Measurements from ENCODE around the gene CEP164.

The CEP164 gene

GRCh38 chr11:117462864-117463247 is 135.2 kb downstream of the CEP164 start:
- Histone ChIP-seq H2AK5ac (ENCODE audit: low read length, severe bottlenecking) (no peak overlapping the region), H2AFZ (ENCODE audit: low read depth, low read length) (no peak overlapping the region), H2BK5ac (ENCODE audit: low read depth, low read length, poor library complexity, severe bottlenecking) (no peak overlapping the region), H2BK120ac (ENCODE audit: low read depth, low read length) (no peak overlapping the region), H3K4me3 (ENCODE audit: insufficient read depth in 1 of 2, low read depth in 1 of 2, low read length in 2 of 2) (no peak overlapping the region), H3K27ac (ENCODE audit: low read length, poor library complexity, severe bottlenecking) (no peak overlapping the region), H3K18ac (ENCODE audit: low read depth in 1 of 2, low read length in 2 of 2) (no peak overlapping the region), H2BK15ac (ENCODE audit: low read depth, poor library complexity, severe bottlenecking) (no peak overlapping the region), H3K79me1 (replicated peaks; ENCODE audit: low read length, poor library complexity, severe bottlenecking) (no peaks in the 10 kb centered on the region), H3K14ac (ENCODE audit: low read length in 2 of 2) (peak overlapping the region in 1 of 2 experiments; percentile 12), H3K9me3 (ENCODE audit: control insufficient read depth, low read length) (no peaks in the 10 kb centered on the region), H3K4me1 (ENCODE audit: control insufficient read depth, insufficient read depth, low read depth, low read length) (peaks cover 3% of the 10 kb centered on the region), H3K4ac (ENCODE audit: low read depth in 1 of 2, low read length in 2 of 2) (no peak overlapping the region), H4K8ac (ENCODE audit: low read length) (no peak overlapping the region), H2BK12ac (ENCODE audit: low read length in 2 of 2) (no peak overlapping the region), H4K91ac (ENCODE audit: low read length) (no peak overlapping the region), H3K27me3 (ENCODE audit: control insufficient read depth in 1 of 2, insufficient read depth in 1 of 2, low read length in 2 of 2) (peaks cover 41 to 48% of the 10 kb centered on the region in 2 experiments), H3K9ac (ENCODE audit: low read length) (no peak overlapping the region), H3K36me3 (ENCODE audit: control insufficient read depth in 1 of 2, insufficient read depth in 2 of 2, low read depth in 1 of 2, low read length in 2 of 2) (no peaks in the 10 kb centered on the region), H3K4me2 (ENCODE audit: low read length, poor library complexity, severe bottlenecking) (no peak overlapping the region), H3K23ac (ENCODE audit: low read length in 2 of 2) (no peak overlapping the region)
- WGBS = 76% methylated on average over 8 of the region's 8 CpGs
- DNase-seq = no peak

Measured in mesenchymal stem cell (in vitro differentiated cells and primary cell).